Neural cell (in vitro differentiated cells): ENCODE results near the gene CNTN6. TPM values are rescaled to one million over a fixed set of nuclear protein-coding genes. Genes with fewer than 3 reads are reported as not detected.

ENCODE experiments used
- H2AFZ ChIP-seq: fragments of 200-600, 300-800 bp; sonication (generic), shearing (Covaris generic); 2 replicates; pipeline ENCODE4 v1.6.0; 2014; ENCODE audit warnings: low read depth, mild to moderate bottlenecking, antibody characterized with exemption, low read length, moderate library complexity
- H3F3A ChIP-seq: fragments of 200-600 bp; shearing (Covaris generic); 2 replicates; pipeline ENCODE4 v1.6.1; 2016; ENCODE audit warnings: mild to moderate bottlenecking, moderate library complexity, mixed read lengths, antibody characterized with exemption, low read length; ENCODE audit not compliant: insufficient read depth, poor library complexity, severe bottlenecking
- H3K27ac ChIP-seq: fragments of 200-600, 300-800 bp; sonication (generic), shearing (Covaris generic); 2 replicates; pipeline ENCODE4 v1.5.1; 2014; ENCODE audit warnings: mild to moderate bottlenecking, low read length, moderate library complexity
- H3K27me3 ChIP-seq: fragments of 300-800, 200-600 bp; sonication (generic), shearing (Covaris generic); 2 replicates; pipeline ENCODE4 v1.6.0; 2014; ENCODE audit warnings: mild to moderate bottlenecking, low read depth, low read length, moderate library complexity; ENCODE audit not compliant: insufficient read depth
- H3K36me3 ChIP-seq: fragments of 300-800, 200-600 bp; sonication (generic), shearing (Covaris generic); 2 replicates; pipeline ENCODE4 v1.5.1; 2014; ENCODE audit warnings: mild to moderate bottlenecking, antibody characterized with exemption, low read length, moderate library complexity; ENCODE audit not compliant: insufficient read depth
- H3K4me2 ChIP-seq: fragments of 300-800, 200-600 bp; sonication (generic), shearing (Covaris generic); 2 replicates; pipeline ENCODE4 v1.6.0; 2014; ENCODE audit warnings: mild to moderate bottlenecking, low read length
- H3K4me3 ChIP-seq: fragments of 300-800, 200-600 bp; sonication (generic), shearing (Covaris generic); 2 replicates; pipeline ENCODE4 v1.5.1; 2014; ENCODE audit warnings: mild to moderate bottlenecking, low read length, moderate library complexity
- H3K79me2 ChIP-seq: fragments of 200-600 bp; shearing (Covaris generic); replicated peaks from 2 replicates; pipeline ENCODE4 v1.6.0; 2014; ENCODE audit warnings: mild to moderate bottlenecking, low read length, moderate library complexity; ENCODE audit not compliant: insufficient read depth
- H3K9ac ChIP-seq: fragments of 300-800, 200-600 bp; sonication (generic), shearing (Covaris generic); 2 replicates; pipeline ENCODE4 v1.6.1; 2016; ENCODE audit warnings: mild to moderate bottlenecking, low read length, mixed read lengths
- H3K9me2 ChIP-seq: fragments of 200-600 bp; shearing (Covaris generic); 2 replicates; pipeline ENCODE4 v1.6.1; 2016; ENCODE audit warnings: mild to moderate bottlenecking, low read length, mixed read lengths; ENCODE audit not compliant: insufficient read depth
- H3K9me3 ChIP-seq: fragments of 200-600, 300-800 bp; sonication (generic), shearing (Covaris generic); 2 replicates; pipeline ENCODE4 v1.6.1; 2016; ENCODE audit warnings: mild to moderate bottlenecking, mixed run types, low read length, moderate library complexity, mixed read lengths
- H4K20me1 ChIP-seq: fragments of 200-600 bp; shearing (Covaris generic); 2 replicates; pipeline ENCODE4 v1.6.1; 2016; ENCODE audit warnings: mild to moderate bottlenecking, mixed run types; ENCODE audit not compliant: insufficient read depth
- EP300 ChIP-seq: fragments of 450-650 bp; conservative IDR thresholded peaks from 2 replicates; pipeline ENCODE4 v1.6.1; 2014; ENCODE audit warnings: antibody characterized with exemption, mild to moderate bottlenecking, moderate library complexity; ENCODE audit not compliant: poor library complexity, severe bottlenecking
- EZH2 ChIP-seq: fragments of 200-600, 300-800 bp; shearing (Covaris generic), sonication (generic); IDR thresholded peaks from 2 replicates; pipeline ENCODE4 v1.6.1; 2014; ENCODE audit warnings: antibody characterized with exemption, low read length, borderline replicate concordance, mild to moderate bottlenecking; ENCODE audit not compliant: insufficient read depth, poor library complexity, severe bottlenecking
- MXI1 ChIP-seq: fragments of 450-650 bp; conservative IDR thresholded peaks from 2 replicates; pipeline ENCODE4 v1.6.1; 2014; ENCODE audit warnings: antibody characterized with exemption, mild to moderate bottlenecking; ENCODE audit not compliant: poor library complexity, severe bottlenecking
- POLR2AphosphoS5 ChIP-seq: IDR thresholded peaks from 2 replicates; pipeline ENCODE4 v1.6.1; 2012
- RAD21 ChIP-seq: fragments of 450-650 bp; conservative IDR thresholded peaks from 2 replicates; pipeline ENCODE4 v1.6.1; 2014; ENCODE audit warnings: antibody characterized with exemption, mild to moderate bottlenecking, moderate library complexity
- SMC3 ChIP-seq: fragments of 450-650 bp; conservative IDR thresholded peaks from 2 replicates; pipeline ENCODE4 v1.6.1; 2014; ENCODE audit warnings: antibody characterized with exemption, mild to moderate bottlenecking, moderate library complexity; ENCODE audit not compliant: poor library complexity
- TAF1 ChIP-seq: IDR thresholded peaks from 2 replicates; pipeline ENCODE4 v1.6.1; 2012; ENCODE audit warnings: low read depth
- polyA plus RNA-seq: library from polyadenylated mRNA; depleted of rRNA; stranded (reverse); fragments of >200 nt; gene quantifications from 2 replicates; pipeline ENCODE4 v1.2.3, GENCODE V29; 2014
- TF ChIP-seq, protein P1 (sequence below): fragments of 450-650 bp; IDR thresholded peaks from 2 replicates; pipeline ENCODE4 v1.5.1; 2014; ENCODE audit warnings: antibody characterized with exemption, mild to moderate bottlenecking, moderate library complexity; ENCODE audit not compliant: poor library complexity, severe bottlenecking
- TF ChIP-seq, protein P2 (sequence below): IDR thresholded peaks from 2 replicates; pipeline ENCODE4 v1.6.1; 2012; ENCODE audit warnings: borderline replicate concordance

Gene CNTN6
- polyA plus RNA-seq, 1 donor from 2014 or later = 1.8 TPM

DNA sequence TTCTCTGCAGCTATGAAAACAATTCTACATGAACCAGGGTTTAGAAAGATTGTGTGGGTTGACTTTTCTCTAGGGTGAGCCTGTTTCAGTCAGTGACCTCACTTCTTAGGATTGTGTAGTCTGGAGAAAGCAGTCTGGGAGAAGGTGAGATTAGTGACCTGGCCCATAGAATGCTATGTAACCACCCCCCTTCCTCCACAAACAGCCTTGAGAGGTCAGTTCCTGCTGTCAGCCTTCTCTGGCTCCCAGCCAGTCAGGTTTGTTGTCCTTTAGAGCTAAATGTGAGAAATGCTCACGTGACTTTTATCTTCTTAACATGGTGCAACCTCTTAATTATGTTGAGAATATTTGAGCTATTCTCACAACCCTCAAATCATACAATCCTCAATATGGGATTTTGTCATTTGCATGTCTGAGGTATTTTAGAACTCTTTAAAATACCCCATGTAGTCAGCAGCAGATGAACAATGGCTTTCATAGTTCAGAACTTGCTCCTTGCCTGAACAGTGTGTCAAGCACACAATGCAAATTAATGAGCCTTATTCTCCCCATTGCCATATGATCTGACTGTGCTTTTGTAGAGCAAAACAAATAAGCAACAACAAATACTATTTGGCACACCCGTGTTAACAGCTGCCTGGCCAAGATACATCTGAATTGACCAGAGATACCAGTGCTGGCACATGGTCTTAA is 311.6 kb downstream of the CNTN6 start:
- no peak overlapping the region for H3K27ac ChIP-seq
- no peak overlapping the region for H3K4me3 ChIP-seq
- no peaks in the 10 kb centered on the region for H3F3A ChIP-seq
- H4K20me1 ChIP-seq = no peaks in the 10 kb centered on the region
- TF ChIP-seq POLR2AphosphoS5 (no peak), MXI1 (no peak), EP300 (no peak), SMC3 (no peak), EZH2 (no peak), TAF1 (no peak), RAD21 (no peak)
- TF ChIP-seq, protein P1, sequence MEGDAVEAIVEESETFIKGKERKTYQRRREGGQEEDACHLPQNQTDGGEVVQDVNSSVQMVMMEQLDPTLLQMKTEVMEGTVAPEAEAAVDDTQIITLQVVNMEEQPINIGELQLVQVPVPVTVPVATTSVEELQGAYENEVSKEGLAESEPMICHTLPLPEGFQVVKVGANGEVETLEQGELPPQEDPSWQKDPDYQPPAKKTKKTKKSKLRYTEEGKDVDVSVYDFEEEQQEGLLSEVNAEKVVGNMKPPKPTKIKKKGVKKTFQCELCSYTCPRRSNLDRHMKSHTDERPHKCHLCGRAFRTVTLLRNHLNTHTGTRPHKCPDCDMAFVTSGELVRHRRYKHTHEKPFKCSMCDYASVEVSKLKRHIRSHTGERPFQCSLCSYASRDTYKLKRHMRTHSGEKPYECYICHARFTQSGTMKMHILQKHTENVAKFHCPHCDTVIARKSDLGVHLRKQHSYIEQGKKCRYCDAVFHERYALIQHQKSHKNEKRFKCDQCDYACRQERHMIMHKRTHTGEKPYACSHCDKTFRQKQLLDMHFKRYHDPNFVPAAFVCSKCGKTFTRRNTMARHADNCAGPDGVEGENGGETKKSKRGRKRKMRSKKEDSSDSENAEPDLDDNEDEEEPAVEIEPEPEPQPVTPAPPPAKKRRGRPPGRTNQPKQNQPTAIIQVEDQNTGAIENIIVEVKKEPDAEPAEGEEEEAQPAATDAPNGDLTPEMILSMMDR = no peak
- TF ChIP-seq, protein P2, sequence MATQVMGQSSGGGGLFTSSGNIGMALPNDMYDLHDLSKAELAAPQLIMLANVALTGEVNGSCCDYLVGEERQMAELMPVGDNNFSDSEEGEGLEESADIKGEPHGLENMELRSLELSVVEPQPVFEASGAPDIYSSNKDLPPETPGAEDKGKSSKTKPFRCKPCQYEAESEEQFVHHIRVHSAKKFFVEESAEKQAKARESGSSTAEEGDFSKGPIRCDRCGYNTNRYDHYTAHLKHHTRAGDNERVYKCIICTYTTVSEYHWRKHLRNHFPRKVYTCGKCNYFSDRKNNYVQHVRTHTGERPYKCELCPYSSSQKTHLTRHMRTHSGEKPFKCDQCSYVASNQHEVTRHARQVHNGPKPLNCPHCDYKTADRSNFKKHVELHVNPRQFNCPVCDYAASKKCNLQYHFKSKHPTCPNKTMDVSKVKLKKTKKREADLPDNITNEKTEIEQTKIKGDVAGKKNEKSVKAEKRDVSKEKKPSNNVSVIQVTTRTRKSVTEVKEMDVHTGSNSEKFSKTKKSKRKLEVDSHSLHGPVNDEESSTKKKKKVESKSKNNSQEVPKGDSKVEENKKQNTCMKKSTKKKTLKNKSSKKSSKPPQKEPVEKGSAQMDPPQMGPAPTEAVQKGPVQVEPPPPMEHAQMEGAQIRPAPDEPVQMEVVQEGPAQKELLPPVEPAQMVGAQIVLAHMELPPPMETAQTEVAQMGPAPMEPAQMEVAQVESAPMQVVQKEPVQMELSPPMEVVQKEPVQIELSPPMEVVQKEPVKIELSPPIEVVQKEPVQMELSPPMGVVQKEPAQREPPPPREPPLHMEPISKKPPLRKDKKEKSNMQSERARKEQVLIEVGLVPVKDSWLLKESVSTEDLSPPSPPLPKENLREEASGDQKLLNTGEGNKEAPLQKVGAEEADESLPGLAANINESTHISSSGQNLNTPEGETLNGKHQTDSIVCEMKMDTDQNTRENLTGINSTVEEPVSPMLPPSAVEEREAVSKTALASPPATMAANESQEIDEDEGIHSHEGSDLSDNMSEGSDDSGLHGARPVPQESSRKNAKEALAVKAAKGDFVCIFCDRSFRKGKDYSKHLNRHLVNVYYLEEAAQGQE = no peak
- H3K36me3 ChIP-seq = no peaks in the 10 kb centered on the region
- H3K79me2 ChIP-seq = no peaks in the 10 kb centered on the region
- H3K4me2 ChIP-seq = no peak overlapping the region
- H3K27me3 ChIP-seq = no peaks in the 10 kb centered on the region
- H2AFZ ChIP-seq = no peak overlapping the region
- no peaks in the 10 kb centered on the region for H3K9me3 ChIP-seq
- no peak overlapping the region for H3K9ac ChIP-seq
- no peaks in the 10 kb centered on the region for H3K9me2 ChIP-seq

DNA sequence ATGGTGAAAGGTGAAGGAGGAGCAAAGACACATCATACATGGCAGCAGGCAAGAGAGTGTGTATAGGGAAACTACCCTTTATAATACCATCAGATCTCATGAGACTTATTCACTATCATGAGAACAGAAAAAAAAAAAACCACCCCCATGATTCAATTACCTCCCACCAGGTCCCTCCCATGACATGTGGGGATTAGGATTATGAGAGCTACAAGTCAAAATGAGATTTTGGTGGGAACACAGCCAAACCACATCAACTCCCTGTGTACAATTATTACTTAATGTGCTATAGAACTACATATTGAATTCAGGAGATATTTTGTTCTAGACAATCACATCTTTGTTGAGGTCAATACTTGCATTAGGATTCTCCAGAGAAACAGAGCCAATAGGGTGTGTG is 313.4 kb downstream of the CNTN6 start:
- H3K9me2 ChIP-seq = no peaks in the 10 kb centered on the region
- no peak overlapping the region for H3K4me3 ChIP-seq

More for the DNA sequence above, 313.4 kb downstream of the CNTN6 start:
- Histone ChIP-seq H3K36me3 (no peaks in the 10 kb centered on the region), H3K27ac (no peak overlapping the region), H3K79me2 (no peaks in the 10 kb centered on the region), H3K9ac (no peak overlapping the region), H3F3A (no peaks in the 10 kb centered on the region), H3K9me3 (no peaks in the 10 kb centered on the region), H2AFZ (no peak overlapping the region), H3K4me2 (no peak overlapping the region), H4K20me1 (no peaks in the 10 kb centered on the region), H3K27me3 (no peaks in the 10 kb centered on the region)
- TF ChIP-seq, protein P1 = no peak
- TF ChIP-seq, protein P2 = no peak
